AG09309 (cell line): ENCODE measurements around the gene TOMM40L.

ENCODE experiments used
- DNase-seq: peaks from one replicate; pipeline ENCODE4 v3.0.0-alpha.2; 2010; ENCODE audit warnings: low read depth
- H3K4me3 ChIP-seq: 2 replicates; pipeline ENCODE4 v1.5.1; 2011; ENCODE audit warnings: mild to moderate bottlenecking, low read depth, low read length, moderate library complexity; ENCODE audit not compliant: control insufficient read depth
- CTCF ChIP-seq: IDR thresholded peaks from 2 replicates; pipeline ENCODE4 v1.5.1; 2011; ENCODE audit warnings: mild to moderate bottlenecking, low read depth, low read length, inconsistent platforms; ENCODE audit not compliant: insufficient read depth, control insufficient read depth; ENCODE audit errors: missing control alignments

The TOMM40L gene

GRCh38 chr1:161209790-161210409 lies 16.0 kb upstream of the TOMM40L start:
- TF ChIP-seq CTCF: peak; percentile 93
- H3K4me3 ChIP-seq: no peak overlapping the region
- DNase-seq: no peak

GRCh38 chr1:161214369-161214768 lies 11.5 kb upstream of the TOMM40L start:
- H3K4me3 ChIP-seq: no peak overlapping the region
- no peak for TF ChIP-seq CTCF
- no peak for DNase-seq

- no peak for DNase-seq
- no peak for TF ChIP-seq CTCF
- no peak within 1 kb of the TSS for H3K4me3 ChIP-seq
Observed at GRCh38 chr1:161215076-161215475, 10.8 kb upstream of the TOMM40L start, which contains the start of gene FCER1G. Gene FCER1G, plus strand, starts transcription at chr1:161215295. Its CDS starts 27 bp downstream, at chr1:161215322.

GRCh38 chr1:161216945-161217712 lies 8.7 kb upstream of the TOMM40L start:
- no peak for TF ChIP-seq CTCF
- DNase-seq: peak; percentile 57
- H3K4me3 ChIP-seq: no peak overlapping the region

GRCh38 chr1:161217831-161218230 lies 8.0 kb upstream of the TOMM40L start:
- no peak for TF ChIP-seq CTCF
- DNase-seq: no peak
- no peak overlapping the region for H3K4me3 ChIP-seq

- no peak overlapping the region for H3K4me3 ChIP-seq
- no peak for TF ChIP-seq CTCF
- DNase-seq: no peak
Observed at GRCh38 chr1:161218301-161219077, 7.4 kb upstream of the TOMM40L start.
